Choroid plexus epithelial cell (primary cell): ENCODE data around the gene TCF12.
"Not testable (repeated sequence)": the region's sequence is repeated elsewhere in the genome, so short reads cannot be mapped to it uniquely, and the experiment has no call there.

Source experiments
- DNase-seq: peaks from one replicate; pipeline ENCODE4 v3.0.0-alpha.2; 2010; ENCODE audit warnings: low read depth
- H3K4me3 ChIP-seq: 2 replicates; pipeline ENCODE4 v1.5.1; 2011; ENCODE audit warnings: low read depth, mild to moderate bottlenecking, control low read depth, low read length, moderate library complexity
- TF ChIP-seq, protein P1 (sequence below): conservative IDR thresholded peaks from 2 replicates; pipeline ENCODE4 v1.5.1; 2011; ENCODE audit warnings: low read depth, mild to moderate bottlenecking, control low read depth, inconsistent platforms, low read length, moderate library complexity

The TCF12 gene

GRCh38 chr15:57159767-57160166 is 241.3 kb downstream of the TCF12 start:
- no peak overlapping the region for H3K4me3 ChIP-seq
- TF ChIP-seq, protein P1, sequence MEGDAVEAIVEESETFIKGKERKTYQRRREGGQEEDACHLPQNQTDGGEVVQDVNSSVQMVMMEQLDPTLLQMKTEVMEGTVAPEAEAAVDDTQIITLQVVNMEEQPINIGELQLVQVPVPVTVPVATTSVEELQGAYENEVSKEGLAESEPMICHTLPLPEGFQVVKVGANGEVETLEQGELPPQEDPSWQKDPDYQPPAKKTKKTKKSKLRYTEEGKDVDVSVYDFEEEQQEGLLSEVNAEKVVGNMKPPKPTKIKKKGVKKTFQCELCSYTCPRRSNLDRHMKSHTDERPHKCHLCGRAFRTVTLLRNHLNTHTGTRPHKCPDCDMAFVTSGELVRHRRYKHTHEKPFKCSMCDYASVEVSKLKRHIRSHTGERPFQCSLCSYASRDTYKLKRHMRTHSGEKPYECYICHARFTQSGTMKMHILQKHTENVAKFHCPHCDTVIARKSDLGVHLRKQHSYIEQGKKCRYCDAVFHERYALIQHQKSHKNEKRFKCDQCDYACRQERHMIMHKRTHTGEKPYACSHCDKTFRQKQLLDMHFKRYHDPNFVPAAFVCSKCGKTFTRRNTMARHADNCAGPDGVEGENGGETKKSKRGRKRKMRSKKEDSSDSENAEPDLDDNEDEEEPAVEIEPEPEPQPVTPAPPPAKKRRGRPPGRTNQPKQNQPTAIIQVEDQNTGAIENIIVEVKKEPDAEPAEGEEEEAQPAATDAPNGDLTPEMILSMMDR, result no peak

GRCh38 chr15:57160823-57161560 is 242.5 kb downstream of the TCF12 start:
- DNase-seq, result peak; percentile 33
- TF ChIP-seq, protein P1, result no peak
- H3K4me3 ChIP-seq, result no peak overlapping the region

More at GRCh38 chr15:57159767-57160166, 241.3 kb downstream of the TCF12 start:
- DNase-seq, result no peak

- not testable (repeated sequence) for DNase-seq, H3K4me3 ChIP-seq
These were observed 245.8 kb downstream of the TCF12 start for GRCh38 chr15:57164251-57164650.

GRCh38 chr15:57165992-57166391 is 247.5 kb downstream of the TCF12 start:
- TF ChIP-seq, protein P1, result no peak
- DNase-seq, result peak; percentile 38
- H3K4me3 ChIP-seq, result no peak overlapping the region

GRCh38 chr15:57167821-57168395 is 249.5 kb downstream of the TCF12 start:
- TF ChIP-seq, protein P1, result no peak
- H3K4me3 ChIP-seq, result no peak overlapping the region
- no peak for DNase-seq

GRCh38 chr15:57169643-57170042 is 251.2 kb downstream of the TCF12 start:
- no peak overlapping the region for H3K4me3 ChIP-seq
- no peak for DNase-seq
- TF ChIP-seq, protein P1, result no peak

DNA sequence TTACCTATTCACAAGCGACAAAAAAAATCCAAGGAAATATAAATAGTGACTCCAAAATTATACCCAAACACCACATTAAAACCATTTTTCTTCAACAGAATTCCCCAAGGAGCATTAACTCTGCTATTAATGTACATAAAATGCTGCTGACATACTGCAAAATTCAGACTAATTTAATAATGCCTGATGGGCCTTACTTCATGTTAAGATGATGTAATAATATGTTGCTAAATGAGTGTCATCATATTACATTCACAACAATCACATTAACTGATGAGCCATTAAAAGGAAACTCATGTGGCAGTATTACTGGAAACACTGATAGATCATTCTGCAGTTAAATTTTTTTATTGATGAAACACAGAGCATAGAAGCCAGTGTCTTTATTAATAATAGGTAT is 253.0 kb downstream of the TCF12 start:
- TF ChIP-seq, protein P1, result no peak
- H3K4me3 ChIP-seq, result no peak overlapping the region
- DNase-seq, result no peak
